Esophagus squamous epithelium (tissue), 5 donors: Measurements from ENCODE around the gene PDF. TPM values are rescaled to one million over a fixed set of nuclear protein-coding genes. Genes with fewer than 3 reads are reported as not detected.
"Not testable (repeated sequence)": the region's sequence is repeated elsewhere in the genome, so short reads cannot be mapped to it uniquely, and the experiment has no call there.

Experiments used
- DNase-seq: peaks from one replicate; lab custom pipeline; 2025; lab: John Stamatoyannopoulos, UW
- H3K27ac ChIP-seq, 4 donors: fragments of 200-600 bp; sonication (generic); one replicate each; pipeline ENCODE4 v1.5.1; 2016 to 2019; ENCODE audit warnings: mild to moderate bottlenecking in 1 of 4
- H3K27me3 ChIP-seq, 4 donors: fragments of 200-600 bp; sonication (generic); 1 replicate in 3 of 4; 2 replicates in 1 of 4; pipeline versions ENCODE4 v1.5.1 to v1.6.0; 2017 to 2021; ENCODE audit warnings: antibody characterized with exemption in 1 of 4
- H3K36me3 ChIP-seq, 3 donors: fragments of 200-600 bp; sonication (generic); one replicate each; pipeline ENCODE4 v1.5.1; 2016 to 2019
- H3K4me1 ChIP-seq, 3 donors: fragments of 200-600 bp; sonication (generic); one replicate each; pipeline ENCODE4 v1.5.1; 2017 to 2019
- H3K4me3 ChIP-seq, 4 donors: fragments of 200-600 bp; sonication (generic); 1 replicate in 3 of 4; 2 replicates in 1 of 4; pipeline ENCODE4 v1.5.1; 2016 to 2019; ENCODE audit warnings: mild to moderate bottlenecking in 2 of 4, moderate library complexity in 1 of 4
- H3K9me3 ChIP-seq, 3 donors: fragments of 200-600 bp; sonication (generic); one replicate each; pipeline ENCODE4 v1.5.1; 2016 to 2019
- POLR2A ChIP-seq, 4 donors: fragments of 450-650 bp; IDR thresholded peaks; one replicate each; pipeline ENCODE4 v1.6.1; 2017; ENCODE audit warnings: antibody characterized with exemption in 4 of 4, mild to moderate bottlenecking in 4 of 4, moderate library complexity in 3 of 4
- WGBS, 2 donors: methylation state at CpG; one replicate each; pipeline ENCODE4 v1.1.5; 2018; 5-methylcytosine and 5-hydroxymethylcytosine counted together
- intact Hi-C: fragments of 100-400 bp; cut with DNase I; formaldehyde crosslinking; loops from one replicate; pipeline ENCODE4 v1.15.0; 2022
- total RNA-seq, 4 donors: library from RNA; depleted of rRNA; stranded (reverse); fragments of >200 nt; gene quantifications; one replicate each; pipeline ENCODE4 v1.1.0, GENCODE V29; 2016
- TF ChIP-seq, protein P1 (sequence below), 6 experiments: fragments of 450-650 bp in 4 of 6; fragments of 200-600 bp in 2 of 6; sonication (generic) in 2 of 6; IDR thresholded peaks; one replicate each; pipeline ENCODE4 v1.5.1; 2016 to 2019; ENCODE audit warnings: antibody characterized with exemption in 6 of 6, mild to moderate bottlenecking in 4 of 6, moderate library complexity in 4 of 6
- donor health status: DM: yes; HTN: yes; CAD: no.

The PDF gene
- total RNA-seq, 4 donors from 2014 or later: 14.3 to 21.8 (median 21.4) TPM

DNA sequence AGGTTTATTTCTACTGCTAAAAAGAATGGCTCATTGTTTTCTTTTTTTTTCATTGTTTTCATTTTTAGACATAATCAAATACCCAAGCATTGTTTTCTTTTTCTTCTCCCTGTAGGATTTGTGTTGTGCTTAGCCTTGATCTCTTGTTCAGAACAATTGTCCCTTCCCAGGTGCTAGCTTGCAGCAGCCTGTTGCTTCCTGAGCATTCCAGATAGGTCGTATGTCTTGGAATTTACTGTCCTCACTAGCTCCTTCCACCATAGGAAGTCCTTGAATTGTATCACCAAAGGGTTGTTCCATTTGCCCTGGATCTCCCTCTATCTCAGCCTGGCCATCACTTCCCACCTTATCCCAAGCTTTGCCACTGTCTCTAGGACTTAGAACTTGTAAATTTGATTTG, 29.2 kb downstream of the PDF start:
- H3K27ac ChIP-seq: no peak overlapping the region
- no peak for DNase-seq
- no peaks in the 10 kb centered on the region for H3K27me3 ChIP-seq
- peaks cover 0 to 71% (median 0%) of the 10 kb centered on the region in 3 donors for H3K36me3 ChIP-seq
- no peak for TF ChIP-seq POLR2A (IDR thresholded peaks at IDR 0.05)
- TF ChIP-seq, protein P1, sequence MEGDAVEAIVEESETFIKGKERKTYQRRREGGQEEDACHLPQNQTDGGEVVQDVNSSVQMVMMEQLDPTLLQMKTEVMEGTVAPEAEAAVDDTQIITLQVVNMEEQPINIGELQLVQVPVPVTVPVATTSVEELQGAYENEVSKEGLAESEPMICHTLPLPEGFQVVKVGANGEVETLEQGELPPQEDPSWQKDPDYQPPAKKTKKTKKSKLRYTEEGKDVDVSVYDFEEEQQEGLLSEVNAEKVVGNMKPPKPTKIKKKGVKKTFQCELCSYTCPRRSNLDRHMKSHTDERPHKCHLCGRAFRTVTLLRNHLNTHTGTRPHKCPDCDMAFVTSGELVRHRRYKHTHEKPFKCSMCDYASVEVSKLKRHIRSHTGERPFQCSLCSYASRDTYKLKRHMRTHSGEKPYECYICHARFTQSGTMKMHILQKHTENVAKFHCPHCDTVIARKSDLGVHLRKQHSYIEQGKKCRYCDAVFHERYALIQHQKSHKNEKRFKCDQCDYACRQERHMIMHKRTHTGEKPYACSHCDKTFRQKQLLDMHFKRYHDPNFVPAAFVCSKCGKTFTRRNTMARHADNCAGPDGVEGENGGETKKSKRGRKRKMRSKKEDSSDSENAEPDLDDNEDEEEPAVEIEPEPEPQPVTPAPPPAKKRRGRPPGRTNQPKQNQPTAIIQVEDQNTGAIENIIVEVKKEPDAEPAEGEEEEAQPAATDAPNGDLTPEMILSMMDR (IDR thresholded peaks at IDR 0.05): no peak
- H3K4me3 ChIP-seq: no peak overlapping the region
- no peaks in the 10 kb centered on the region for H3K9me3 ChIP-seq
- WGBS, 2 donors: 55 to 58% methylated on average over 1 of the region's 1 CpG
- intact Hi-C loops: no loop called here
- H3K4me1 ChIP-seq: peaks cover 0 to 6% (median 0%) of the 10 kb centered on the region in 3 donors

DNA sequence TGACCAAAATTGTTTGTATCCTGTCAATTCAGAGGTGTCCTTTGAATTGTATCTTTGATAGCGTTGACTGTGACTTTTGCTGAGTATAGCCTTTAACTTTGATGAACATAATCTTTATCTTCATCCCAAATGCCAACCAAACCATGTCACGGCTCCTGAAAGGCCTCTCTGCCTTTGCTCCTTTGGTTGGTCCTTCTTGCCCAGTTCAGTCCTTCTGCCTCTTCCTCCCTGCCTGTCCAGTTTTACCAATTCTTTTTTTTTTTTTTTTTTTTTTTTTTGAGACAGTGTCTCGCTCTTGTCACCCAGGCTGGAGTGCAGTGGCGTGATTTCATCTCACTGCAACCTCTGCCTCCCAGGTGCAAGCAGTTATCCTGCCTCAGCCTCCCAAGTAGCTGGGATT, 32.1 kb downstream of the PDF start:
- Histone ChIP-seq H3K9me3 (no peaks in the 10 kb centered on the region), H3K36me3 (peaks cover 0 to 56% (median 0%) of the 10 kb centered on the region in 3 donors), H3K4me3 (no peak overlapping the region), H3K27ac (no peak overlapping the region), H3K27me3 (no peaks in the 10 kb centered on the region), H3K4me1 (peaks cover 0 to 6% (median 0%) of the 10 kb centered on the region in 3 donors)
- 94 to 99% methylated on average over 4 of the region's 4 CpGs for WGBS, 2 donors
- no peak for DNase-seq
- intact Hi-C loops: no loop called here
- TF ChIP-seq, protein P1 (IDR thresholded peaks at IDR 0.05): no peak
- no peak for TF ChIP-seq POLR2A (IDR thresholded peaks at IDR 0.05)

DNA sequence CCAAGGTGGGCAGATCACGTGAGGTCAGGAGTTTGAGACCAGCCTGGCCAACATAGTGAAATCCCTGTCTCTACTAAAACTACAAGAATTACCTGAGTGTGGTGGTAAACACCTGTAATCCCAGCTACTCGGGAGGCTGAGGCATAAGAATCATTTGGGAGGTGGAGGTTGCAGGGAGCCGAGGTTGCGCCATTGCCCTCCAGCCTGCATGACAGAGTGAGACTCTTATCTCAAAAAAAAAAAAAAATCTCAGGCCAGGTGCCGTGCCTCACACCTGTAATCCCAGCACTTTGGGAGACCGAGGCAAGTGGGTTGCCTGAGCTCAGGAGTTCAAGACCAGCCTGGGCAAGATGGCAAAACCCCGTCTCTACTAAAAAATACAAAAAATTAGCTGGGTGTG, 33.6 kb downstream of the PDF start:
- DNase-seq, H3K4me3 ChIP-seq, H3K27ac ChIP-seq, H3K27me3 ChIP-seq, H3K9me3 ChIP-seq, intact Hi-C loops, H3K4me1 ChIP-seq: not testable (repeated sequence)
- WGBS, 2 donors: 94 to 95% methylated on average over 7 of the region's 7 CpGs
- peaks cover 0 to 43% (median 0%) of the 10 kb centered on the region in 3 donors for H3K36me3 ChIP-seq

DNA sequence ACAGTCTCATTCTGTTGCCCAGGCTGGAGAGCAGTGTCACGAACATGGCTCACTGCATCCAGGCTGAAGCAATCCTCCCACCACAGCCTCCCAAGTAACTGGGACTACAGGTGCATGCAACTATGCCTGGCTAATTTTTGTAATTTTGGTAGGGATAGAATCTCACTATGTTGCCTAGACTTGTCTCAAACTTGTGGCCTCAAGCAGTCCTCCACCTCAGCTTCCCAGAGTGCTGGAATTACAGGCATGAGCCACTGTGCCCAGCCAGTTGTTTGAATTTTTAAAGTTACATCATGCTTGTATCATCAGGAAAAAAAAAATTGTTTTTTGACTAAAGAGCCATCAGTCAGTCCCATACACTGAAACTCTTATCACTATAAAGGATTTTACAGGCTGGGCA, 36.3 kb downstream of the PDF start:
- intact Hi-C loops: loop anchor here (5.0 kb wide), 1 partner anchor 142 kb away; no protein-coding TSS in a partner anchor
- WGBS, 2 donors: 22 to 27% methylated on average over 1 of the region's 1 CpG
- Histone ChIP-seq H3K27me3 (no peaks in the 10 kb centered on the region), H3K36me3 (peaks cover 0 to 20% (median 0%) of the 10 kb centered on the region in 3 donors), H3K4me3 (no peak overlapping the region), H3K9me3 (no peaks in the 10 kb centered on the region), H3K27ac (peak overlapping the region in 1 of 4 donors; percentile 9), H3K4me1 (peaks cover 0 to 14% (median 0%) of the 10 kb centered on the region in 3 donors)
- no peak for DNase-seq
- TF ChIP-seq, protein P1 (IDR thresholded peaks at IDR 0.05): no peak
- TF ChIP-seq POLR2A (IDR thresholded peaks at IDR 0.05): no peak

DNA sequence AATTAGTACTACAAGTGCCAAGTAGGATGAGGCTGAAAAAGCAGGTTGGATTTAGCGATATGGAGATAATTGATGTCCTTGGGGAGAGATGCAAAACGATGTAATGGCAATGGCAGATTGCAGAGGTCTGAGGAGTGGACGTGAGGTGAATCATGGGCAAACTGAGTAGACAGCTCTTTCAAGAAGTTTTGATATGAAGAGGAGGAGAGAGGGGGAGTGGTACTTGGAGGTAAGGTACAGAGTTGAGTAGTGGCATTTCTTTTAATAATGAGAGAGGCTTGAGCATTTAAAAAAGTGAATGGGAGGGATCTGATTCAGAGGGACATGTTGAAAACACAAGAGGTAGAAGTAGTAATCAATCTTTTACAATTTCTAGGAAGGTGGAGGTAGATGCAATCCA, 37.0 kb downstream of the PDF start:
- H3K27ac ChIP-seq: peak overlapping the region in 1 of 4 donors; percentile 9
- no peaks in the 10 kb centered on the region for H3K9me3 ChIP-seq
- no peak overlapping the region for H3K4me3 ChIP-seq
- intact Hi-C loops: loop anchor here (5.0 kb wide), 1 partner anchor 141 kb away; no protein-coding TSS in a partner anchor
- no peak for TF ChIP-seq POLR2A (IDR thresholded peaks at IDR 0.05)
- TF ChIP-seq, protein P1 (IDR thresholded peaks at IDR 0.05): no peak
- no peak for DNase-seq
- peaks cover 0 to 14% (median 0%) of the 10 kb centered on the region in 3 donors for H3K4me1 ChIP-seq
- H3K36me3 ChIP-seq: peaks cover 0 to 22% (median 0%) of the 10 kb centered on the region in 3 donors
- H3K27me3 ChIP-seq: no peaks in the 10 kb centered on the region
- 59% methylated on average over 3 of the region's 3 CpGs for WGBS, 2 donors

DNA sequence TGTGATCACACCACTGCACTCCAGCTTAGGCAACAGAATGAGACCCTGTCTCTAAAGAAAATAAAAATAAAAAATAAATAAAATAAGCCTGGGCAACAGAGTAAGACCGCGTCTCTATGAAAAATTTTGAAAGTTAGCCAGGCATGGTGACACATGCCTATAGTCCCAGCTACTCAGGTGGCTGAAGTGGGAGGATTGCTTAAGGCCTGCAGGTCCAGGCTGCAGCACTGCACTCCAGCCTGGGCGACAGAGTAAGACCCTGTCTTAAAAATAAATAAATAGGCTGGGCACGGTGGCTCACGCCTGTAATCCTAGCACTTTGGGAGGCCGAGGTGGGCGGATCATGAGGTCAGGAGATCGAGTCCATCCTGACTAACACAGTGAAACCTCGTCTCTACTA, 38.7 kb downstream of the PDF start:
- 87 to 98% methylated on average over 3 to 9 of the region's 9 CpGs for WGBS, 2 donors
- not testable (repeated sequence) for H3K9me3 ChIP-seq, DNase-seq

More for the DNA sequence above, 38.7 kb downstream of the PDF start:
- Histone ChIP-seq H3K36me3 (peaks cover 0 to 28% (median 0%) of the 10 kb centered on the region in 3 donors), H3K4me1 (peaks cover 0 to 19% (median 5%) of the 10 kb centered on the region in 3 donors)
- intact Hi-C loops: loop anchor here (5.0 kb wide), 1 partner anchor 139 kb away; no protein-coding TSS in a partner anchor
- H3K4me3 ChIP-seq, H3K27ac ChIP-seq, H3K27me3 ChIP-seq: not testable (repeated sequence)
